Measurements from ENCODE around the gene TXN2.

Gene TXN2

DNA sequence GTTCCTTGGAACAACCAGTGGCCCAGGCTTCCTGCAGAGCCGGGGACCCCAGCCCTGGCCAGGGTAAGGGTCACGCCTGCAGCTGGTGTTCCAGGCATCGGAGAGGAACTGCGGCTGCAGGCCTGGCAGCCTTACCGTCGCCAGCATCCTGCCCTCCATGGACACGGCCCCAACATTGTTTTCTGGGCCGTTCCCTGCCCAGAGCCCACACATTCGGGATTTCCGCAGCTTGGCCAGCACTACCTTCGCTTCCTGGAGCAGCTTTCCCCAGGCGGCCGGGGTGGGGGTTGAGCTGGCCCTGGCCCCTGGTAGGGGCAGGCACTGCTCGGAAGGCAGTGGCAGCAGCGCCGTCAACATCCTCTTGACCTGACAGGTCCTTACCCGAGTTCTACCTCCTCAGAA is 17.7 kb downstream of the TXN2 start:
- H3K4me3 ChIP-seq (ENCODE audit: low read depth, low read length): no peak overlapping the region
- TF ChIP-seq, protein P1, sequence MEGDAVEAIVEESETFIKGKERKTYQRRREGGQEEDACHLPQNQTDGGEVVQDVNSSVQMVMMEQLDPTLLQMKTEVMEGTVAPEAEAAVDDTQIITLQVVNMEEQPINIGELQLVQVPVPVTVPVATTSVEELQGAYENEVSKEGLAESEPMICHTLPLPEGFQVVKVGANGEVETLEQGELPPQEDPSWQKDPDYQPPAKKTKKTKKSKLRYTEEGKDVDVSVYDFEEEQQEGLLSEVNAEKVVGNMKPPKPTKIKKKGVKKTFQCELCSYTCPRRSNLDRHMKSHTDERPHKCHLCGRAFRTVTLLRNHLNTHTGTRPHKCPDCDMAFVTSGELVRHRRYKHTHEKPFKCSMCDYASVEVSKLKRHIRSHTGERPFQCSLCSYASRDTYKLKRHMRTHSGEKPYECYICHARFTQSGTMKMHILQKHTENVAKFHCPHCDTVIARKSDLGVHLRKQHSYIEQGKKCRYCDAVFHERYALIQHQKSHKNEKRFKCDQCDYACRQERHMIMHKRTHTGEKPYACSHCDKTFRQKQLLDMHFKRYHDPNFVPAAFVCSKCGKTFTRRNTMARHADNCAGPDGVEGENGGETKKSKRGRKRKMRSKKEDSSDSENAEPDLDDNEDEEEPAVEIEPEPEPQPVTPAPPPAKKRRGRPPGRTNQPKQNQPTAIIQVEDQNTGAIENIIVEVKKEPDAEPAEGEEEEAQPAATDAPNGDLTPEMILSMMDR (IDR thresholded peaks at IDR 0.05; ENCODE audit: low read depth, low read length): no peak

DNA sequence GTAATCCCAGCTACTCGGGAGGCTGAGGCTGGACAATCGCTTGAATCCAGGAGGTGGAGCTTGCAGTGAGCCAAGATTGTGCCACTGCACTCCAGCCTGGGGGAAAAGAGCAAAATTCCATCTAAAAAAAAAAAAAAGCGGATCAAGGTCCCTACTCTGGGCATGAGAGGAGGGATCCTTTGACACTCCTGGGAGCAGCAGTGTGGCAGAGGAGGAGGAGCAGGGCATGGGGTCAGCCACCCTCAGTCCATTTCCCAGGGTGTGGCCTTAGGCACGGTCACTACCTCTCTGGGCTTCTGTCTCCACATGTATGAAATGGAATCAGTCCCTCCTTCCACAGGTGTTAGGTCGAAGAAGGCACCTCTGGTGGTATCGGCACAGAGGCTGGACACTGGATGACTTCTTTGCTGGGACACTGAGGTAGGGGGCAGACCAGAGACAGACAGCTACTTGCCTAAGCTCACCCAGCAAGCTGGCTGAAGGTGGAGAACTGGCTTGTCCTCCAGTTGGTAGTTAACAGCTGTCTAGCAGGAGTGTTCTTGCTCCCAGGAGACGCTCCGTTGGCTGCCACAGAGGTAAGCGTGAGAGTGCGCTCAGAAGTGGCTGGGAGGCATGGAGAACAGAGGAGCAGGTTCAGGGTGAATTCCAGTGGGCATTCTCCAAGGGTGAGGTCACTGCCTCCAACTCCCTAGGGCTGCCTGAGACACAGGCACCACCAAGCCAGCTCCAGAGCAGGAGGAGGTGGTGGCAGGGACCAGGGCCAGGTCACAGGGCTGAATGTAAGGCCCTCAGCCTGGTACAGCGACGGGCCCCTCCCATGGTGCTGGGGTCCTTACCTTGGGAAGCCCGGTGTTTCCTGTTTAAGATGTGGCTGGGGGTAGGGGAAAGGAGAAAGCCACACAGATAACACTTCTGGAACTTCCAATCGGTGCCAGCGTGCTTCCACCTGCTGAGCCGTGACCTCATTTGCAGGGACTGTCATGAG is 19.5 kb downstream of the TXN2 start:
- TF ChIP-seq, protein P1 (IDR thresholded peaks at IDR 0.05; ENCODE audit: low read depth, low read length): no peak

GRCh38 chr22:36460202-36460601 is 21.2 kb downstream of the TXN2 start:
- TF ChIP-seq, protein P1 (IDR thresholded peaks at IDR 0.05; ENCODE audit: low read depth, low read length): no peak
- no peak overlapping the region for H3K4me3 ChIP-seq (ENCODE audit: low read depth, low read length)

More for the DNA sequence above, 19.5 kb downstream of the TXN2 start:
- H3K4me3 ChIP-seq (ENCODE audit: low read depth, low read length): no peak overlapping the region

DNA sequence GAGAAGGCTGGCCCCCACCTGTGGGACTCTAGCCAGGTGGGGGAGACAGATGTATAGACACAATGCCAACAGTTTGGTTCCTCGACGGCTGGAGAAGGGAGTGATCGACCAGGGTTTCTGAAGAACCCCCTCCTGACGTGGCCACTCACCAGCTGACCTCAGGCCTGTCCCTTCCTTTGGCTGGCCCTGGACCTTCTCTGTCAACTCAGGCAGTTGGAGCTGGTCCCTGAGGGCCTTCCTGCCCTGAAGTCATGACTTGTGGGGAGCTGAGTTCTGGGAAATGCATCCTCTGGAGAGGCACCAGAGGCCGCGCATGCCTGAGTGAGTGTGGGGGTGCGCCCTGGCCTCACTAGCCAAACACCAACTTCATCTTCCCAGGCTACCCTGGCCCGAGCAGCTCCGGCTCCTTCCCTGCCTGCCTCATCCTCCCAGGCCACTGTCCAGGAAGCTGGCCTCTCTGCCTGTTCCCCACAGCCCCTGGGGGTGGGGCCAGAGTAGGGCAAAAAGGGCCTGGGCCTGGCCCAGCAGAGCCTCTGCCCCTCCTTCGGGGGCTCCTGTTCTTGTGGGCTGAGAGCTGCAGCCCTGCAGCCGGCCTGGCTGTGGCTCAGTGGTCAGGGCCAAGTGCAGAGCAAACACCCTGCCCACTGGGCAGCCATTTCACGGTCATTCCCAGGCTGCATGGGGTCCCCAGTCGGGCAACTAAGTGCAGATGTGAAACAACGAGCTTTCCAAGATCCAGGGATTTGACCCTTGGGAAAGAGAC is 23.6 kb downstream of the TXN2 start:
- TF ChIP-seq, protein P1 (IDR thresholded peaks at IDR 0.05; ENCODE audit: low read depth, low read length): no peak
- no peak overlapping the region for H3K4me3 ChIP-seq (ENCODE audit: low read depth, low read length)

- no peak overlapping the region for H3K4me3 ChIP-seq (ENCODE audit: low read depth, low read length)
- TF ChIP-seq, protein P1 (IDR thresholded peaks at IDR 0.05; ENCODE audit: low read depth, low read length): no peak
These were observed 25.0 kb downstream of the TXN2 start for GRCh38 chr22:36456464-36456845.

- TF ChIP-seq, protein P1 (IDR thresholded peaks at IDR 0.05; ENCODE audit: low read depth, low read length): no peak
These were observed 25.6 kb downstream of the TXN2 start for GRCh38 chr22:36455571-36456463.

More at GRCh38 chr22:36455571-36456463, 25.6 kb downstream of the TXN2 start:
- peak overlapping the region; percentile 37; the same call in 1 of the 2 replicates for H3K4me3 ChIP-seq (ENCODE audit: low read depth, low read length)

Measured in WI38 (cell line).